Measurements from ENCODE around the gene RBM17. TPM values are rescaled to one million over a fixed set of nuclear protein-coding genes. Genes with fewer than 3 reads are reported as not detected.

Gene RBM17
- total RNA-seq, 1 experiment from 2014 or later, result 129 TPM

GRCh38 chr10:6054884-6055283 is 34.0 kb upstream of the RBM17 start:
- ChIA-PET RAD21 (ENCODE audit: low non-redundant PET in 1 of 2, low total read pairs in 2 of 2, uncharacterized antibody in 2 of 2, unreplicated experiment in 2 of 2) (no interaction called here), POLR2A (no interaction called here), CTCF (no interaction called here)
- no peak overlapping the region for H2AFZ ChIP-seq (ENCODE audit: low read depth, low read length, poor library complexity, severe bottlenecking)
- no peak for ATAC-seq
- H3K79me2 ChIP-seq (ENCODE audit: insufficient read depth, low read length), result no peaks in the 10 kb centered on the region
- H3K9ac ChIP-seq (ENCODE audit: low read length), result no peak overlapping the region
- DNase-seq (ENCODE audit: low read depth, low spot score), result no peak
- no peak overlapping the region for H3K27ac ChIP-seq (ENCODE audit: low read depth, low read length)
- no peak overlapping the region for H3K4me2 ChIP-seq (ENCODE audit: low read length)
- TF ChIP-seq POLR2AphosphoS5 (IDR thresholded peaks at IDR 0.05; ENCODE audit: low read depth, low read length) (no peak), YY1 (IDR thresholded peaks at IDR 0.05; ENCODE audit: extremely low read depth, insufficient replicate concordance, low read depth, low read length) (no peak), JUND (IDR thresholded peaks at IDR 0.05) (no peak), EGR1 (IDR thresholded peaks at IDR 0.05; ENCODE audit: low read depth) (no peak), CTCF (IDR thresholded peaks at IDR 0.05 in 2 of 3, conservative IDR thresholded peaks at IDR 0.05 in 1 of 3; ENCODE audit: borderline replicate concordance in 1 of 3, insufficient read depth in 1 of 3, low read depth in 2 of 3, low read length in 2 of 3) (no peak), ELF1 (IDR thresholded peaks at IDR 0.05; ENCODE audit: borderline replicate concordance, low read depth) (no peak), SP1 (IDR thresholded peaks at IDR 0.05; ENCODE audit: low read depth) (no peak), REST (IDR thresholded peaks at IDR 0.05; ENCODE audit: low read depth) (no peak), ATF3 (IDR thresholded peaks at IDR 0.05) (no peak), ZNF274 (IDR thresholded peaks at IDR 0.05; ENCODE audit: low read depth, low read length) (no peak), MAX (IDR thresholded peaks at IDR 0.05) (no peak), ZFX (IDR thresholded peaks at IDR 0.05) (no peak), SRF (IDR thresholded peaks at IDR 0.05; ENCODE audit: low read depth) (no peak), TCF7L2 (IDR thresholded peaks at IDR 0.05; ENCODE audit: borderline replicate concordance, extremely low read depth, insufficient read depth, insufficient read length) (no peak), SIN3A (IDR thresholded peaks at IDR 0.05; ENCODE audit: low read depth) (no peak), FOSL1 (IDR thresholded peaks at IDR 0.05; ENCODE audit: low read depth) (no peak), EZH2phosphoT487 (IDR thresholded peaks at IDR 0.05; ENCODE audit: borderline replicate concordance) (no peak), CEBPB (IDR thresholded peaks at IDR 0.05; ENCODE audit: low read depth) (no peak), RAD21 (IDR thresholded peaks at IDR 0.05; ENCODE audit: low read depth) (no peak), ZBTB33 (IDR thresholded peaks at IDR 0.05; ENCODE audit: extremely low read depth, insufficient replicate concordance, low read length) (no peak)
- H3K9me3 ChIP-seq (ENCODE audit: control insufficient read depth in 1 of 2, insufficient read depth in 1 of 2, low read depth in 1 of 2, low read length in 2 of 2), result no peaks in the 10 kb centered on the region
- BruUV-seq (replicated peaks), result no TSS peak
- peaks cover 19% of the 10 kb centered on the region; the same call in 1 of the 2 replicates for H3K27me3 ChIP-seq (ENCODE audit: insufficient read depth, low read length)
- H4K20me1 ChIP-seq (ENCODE audit: insufficient read depth), result no peaks in the 10 kb centered on the region
- no peaks in the 10 kb centered on the region for H3K9me2 ChIP-seq (ENCODE audit: insufficient read depth)
- no peaks in the 10 kb centered on the region for H3K36me3 ChIP-seq (ENCODE audit: control insufficient read depth in 1 of 2, insufficient read depth in 2 of 2, low read length in 2 of 2)
- intact Hi-C loops (cut with micrococcal nuclease), result no loop called here
- no peak overlapping the region for H3K4me3 ChIP-seq (replicated peaks in 1 of 2; ENCODE audit: low read depth in 1 of 2, low read length in 2 of 2)
- H3K4me1 ChIP-seq (ENCODE audit: control insufficient read depth in 1 of 2, insufficient read depth in 2 of 2, low read length in 2 of 2), result peaks cover 10 to 25% of the 10 kb centered on the region in 2 experiments; a peak in 3 of 4 replicates

All from HCT116 (cell line).